GM12878 (cell line): ENCODE data around the gene COBLL1.

Experiments used
- DPF2 ChIP-seq: fragments of 450-650 bp; IDR thresholded peaks from 2 replicates; pipeline ENCODE4 v1.6.1; 2017; ENCODE audit warnings: mild to moderate bottlenecking
- EGR1 ChIP-seq, 2 experiments: IDR thresholded peaks; 1 replicate in 1 of 2; 2 replicates in 1 of 2; pipeline ENCODE4 v1.6.1; 2011 to 2012; ENCODE audit warnings: low read depth in 2 of 2, low read length in 2 of 2, borderline replicate concordance in 1 of 2, mild to moderate bottlenecking in 1 of 2, moderate library complexity in 1 of 2
- POLR2A ChIP-seq: IDR thresholded peaks from 2 replicates; pipeline ENCODE4 v1.6.1; 2011; ENCODE audit warnings: low read depth, mild to moderate bottlenecking, low read length
- RBBP5 ChIP-seq: fragments of 200-600 bp; sonication (generic); conservative IDR thresholded peaks from 2 replicates; pipeline ENCODE4 v1.6.1; 2016
- SIX5 ChIP-seq: IDR thresholded peaks from 2 replicates; pipeline ENCODE4 v1.6.1; 2011; ENCODE audit warnings: mild to moderate bottlenecking, low read depth, low read length, moderate library complexity; ENCODE audit not compliant: severe bottlenecking
- SRF ChIP-seq, 2 experiments: IDR thresholded peaks; 2 replicates each; pipeline ENCODE4 v1.6.1; 2011; ENCODE audit warnings: low read depth in 2 of 2, low read length in 2 of 2, mild to moderate bottlenecking in 1 of 2, moderate library complexity in 1 of 2
- TCF12 ChIP-seq: IDR thresholded peaks from 2 replicates; pipeline ENCODE4 v1.6.1; 2011; ENCODE audit warnings: low read depth, mild to moderate bottlenecking, low read length
- USF1 ChIP-seq: IDR thresholded peaks from 2 replicates; pipeline ENCODE4 v1.6.1; 2011; ENCODE audit warnings: borderline replicate concordance, low read depth, mild to moderate bottlenecking, moderate library complexity, mixed read lengths, low read length; ENCODE audit not compliant: insufficient read depth; ENCODE audit errors: extremely low read length
- ZBTB40 ChIP-seq: fragments of 450-650 bp; IDR thresholded peaks from 2 replicates; pipeline ENCODE4 v1.6.1; 2016; ENCODE audit warnings: mild to moderate bottlenecking, moderate library complexity, borderline replicate concordance
- TF ChIP-seq, protein P1 (sequence below), 3 experiments: IDR thresholded peaks in 2 of 3; conservative IDR thresholded peaks in 1 of 3; 2 replicates each; pipeline ENCODE4 v1.5.1; 2011; ENCODE audit warnings: low read depth in 3 of 3, low read length in 3 of 3, mild to moderate bottlenecking in 3 of 3, control low read depth in 2 of 3, moderate library complexity in 2 of 3, inconsistent platforms in 1 of 3, mixed read lengths in 1 of 3; ENCODE audit not compliant: control insufficient read depth in 2 of 3, insufficient read depth in 1 of 3; ENCODE audit errors: extremely low read depth in 1 of 3

DNA sequence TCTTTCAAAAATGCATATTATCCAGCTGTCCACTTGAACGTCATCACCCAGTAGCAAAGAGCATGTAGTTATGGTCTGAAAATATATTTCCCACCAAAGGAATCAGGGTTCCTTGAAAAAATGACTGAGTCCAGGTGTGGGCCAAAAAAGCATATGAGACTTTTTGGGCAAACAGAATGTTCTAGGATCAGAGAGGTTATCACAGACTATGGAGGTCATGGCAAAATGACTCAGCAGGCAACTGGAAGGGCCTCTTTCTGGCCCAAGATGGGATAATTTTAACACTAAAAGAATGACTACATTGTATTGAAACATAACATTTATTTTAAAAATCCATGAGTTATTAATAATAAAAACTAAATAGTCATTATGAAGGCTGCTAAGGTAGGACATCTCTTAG lies 77.1 kb downstream of the COBLL1 start:
- no peak for TF ChIP-seq USF1
- TF ChIP-seq, protein P1, sequence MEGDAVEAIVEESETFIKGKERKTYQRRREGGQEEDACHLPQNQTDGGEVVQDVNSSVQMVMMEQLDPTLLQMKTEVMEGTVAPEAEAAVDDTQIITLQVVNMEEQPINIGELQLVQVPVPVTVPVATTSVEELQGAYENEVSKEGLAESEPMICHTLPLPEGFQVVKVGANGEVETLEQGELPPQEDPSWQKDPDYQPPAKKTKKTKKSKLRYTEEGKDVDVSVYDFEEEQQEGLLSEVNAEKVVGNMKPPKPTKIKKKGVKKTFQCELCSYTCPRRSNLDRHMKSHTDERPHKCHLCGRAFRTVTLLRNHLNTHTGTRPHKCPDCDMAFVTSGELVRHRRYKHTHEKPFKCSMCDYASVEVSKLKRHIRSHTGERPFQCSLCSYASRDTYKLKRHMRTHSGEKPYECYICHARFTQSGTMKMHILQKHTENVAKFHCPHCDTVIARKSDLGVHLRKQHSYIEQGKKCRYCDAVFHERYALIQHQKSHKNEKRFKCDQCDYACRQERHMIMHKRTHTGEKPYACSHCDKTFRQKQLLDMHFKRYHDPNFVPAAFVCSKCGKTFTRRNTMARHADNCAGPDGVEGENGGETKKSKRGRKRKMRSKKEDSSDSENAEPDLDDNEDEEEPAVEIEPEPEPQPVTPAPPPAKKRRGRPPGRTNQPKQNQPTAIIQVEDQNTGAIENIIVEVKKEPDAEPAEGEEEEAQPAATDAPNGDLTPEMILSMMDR (IDR thresholded peaks at IDR 0.05 in 2 of 3, conservative IDR thresholded peaks at IDR 0.05 in 1 of 3; ENCODE audit: control insufficient read depth in 2 of 3, extremely low read depth in 1 of 3, insufficient read depth in 1 of 3, low read depth in 3 of 3, low read length in 3 of 3) = no peak
- no peak for TF ChIP-seq SIX5
- TF ChIP-seq EGR1 (IDR thresholded peaks at IDR 0.05; ENCODE audit: borderline replicate concordance in 1 of 2, low read depth in 2 of 2, low read length in 2 of 2) = no peak
- TF ChIP-seq RBBP5 = no peak
- no peak for TF ChIP-seq POLR2A
- no peak for TF ChIP-seq DPF2
- no peak for TF ChIP-seq SRF (IDR thresholded peaks at IDR 0.05; ENCODE audit: low read depth in 2 of 2, low read length in 2 of 2)
- TF ChIP-seq ZBTB40 = no peak
- no peak for TF ChIP-seq TCF12
